Hypothalamus (tissue), 51 donors: ENCODE data around the gene PEX19.
"Not testable (repeated sequence)": the region's sequence is repeated elsewhere in the genome, so short reads cannot be mapped to it uniquely, and the experiment has no call there.

ENCODE experiments used
- DNase-seq, 51 donors: peaks; one replicate each; lab custom pipeline; 2025; lab: John Stamatoyannopoulos, UW

The PEX19 gene, protein sequence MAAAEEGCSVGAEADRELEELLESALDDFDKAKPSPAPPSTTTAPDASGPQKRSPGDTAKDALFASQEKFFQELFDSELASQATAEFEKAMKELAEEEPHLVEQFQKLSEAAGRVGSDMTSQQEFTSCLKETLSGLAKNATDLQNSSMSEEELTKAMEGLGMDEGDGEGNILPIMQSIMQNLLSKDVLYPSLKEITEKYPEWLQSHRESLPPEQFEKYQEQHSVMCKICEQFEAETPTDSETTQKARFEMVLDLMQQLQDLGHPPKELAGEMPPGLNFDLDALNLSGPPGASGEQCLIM

DNA sequence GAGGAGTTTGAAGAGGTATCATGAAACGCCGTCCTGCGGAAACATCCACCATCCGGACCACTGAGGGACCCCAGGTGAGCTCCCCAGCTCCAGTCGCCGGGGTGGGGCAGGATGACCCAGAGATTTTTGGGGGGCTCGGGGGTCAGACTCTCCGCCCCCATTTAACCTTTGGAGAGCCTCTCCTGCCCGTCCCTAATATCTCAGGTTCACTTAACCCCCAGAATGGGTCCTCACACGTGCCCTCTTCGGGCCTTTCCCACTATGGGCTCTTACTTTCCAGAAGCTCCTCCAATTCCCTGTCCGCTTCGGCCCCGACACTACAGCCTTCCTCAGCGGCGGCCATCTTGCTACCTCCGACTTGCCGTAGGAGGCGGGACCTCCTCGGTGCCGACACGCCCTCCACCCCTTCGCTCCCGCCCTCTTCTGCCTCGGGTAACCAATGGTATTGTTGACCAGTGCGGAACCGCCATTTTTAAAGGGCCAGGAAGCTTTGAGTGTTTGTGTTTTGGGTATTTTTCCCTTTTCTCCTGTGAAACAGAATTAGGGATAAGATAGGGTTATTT, at the start of gene PEX19:
TSS of gene PEX19 (minus strand) at position 352 of the 563 bp plus-strand sequence. CDS start at position 343, 9 bp downstream.
- DNase-seq, result peak; percentile 43 to 96 (median 87)

DNA sequence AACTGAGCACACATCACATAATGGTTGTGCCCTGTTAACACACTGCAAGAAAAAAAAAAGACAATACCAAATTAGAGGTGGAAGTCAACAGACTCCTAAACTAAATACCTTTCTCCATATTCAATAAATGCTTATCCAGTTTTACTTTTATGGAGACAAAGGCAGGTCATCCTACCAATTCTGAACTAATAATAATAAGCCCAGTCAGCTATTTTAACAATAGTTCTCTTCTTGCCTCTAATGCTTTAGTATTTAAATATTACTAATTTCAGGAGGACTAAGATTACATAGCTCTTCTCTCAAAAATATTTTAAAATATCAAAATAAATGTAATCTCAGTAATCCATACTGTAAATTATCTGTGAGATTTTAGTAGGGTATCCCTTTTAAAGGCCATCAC, 47.6 kb upstream of the PEX19 start:
- DNase-seq, result no peak

DNA sequence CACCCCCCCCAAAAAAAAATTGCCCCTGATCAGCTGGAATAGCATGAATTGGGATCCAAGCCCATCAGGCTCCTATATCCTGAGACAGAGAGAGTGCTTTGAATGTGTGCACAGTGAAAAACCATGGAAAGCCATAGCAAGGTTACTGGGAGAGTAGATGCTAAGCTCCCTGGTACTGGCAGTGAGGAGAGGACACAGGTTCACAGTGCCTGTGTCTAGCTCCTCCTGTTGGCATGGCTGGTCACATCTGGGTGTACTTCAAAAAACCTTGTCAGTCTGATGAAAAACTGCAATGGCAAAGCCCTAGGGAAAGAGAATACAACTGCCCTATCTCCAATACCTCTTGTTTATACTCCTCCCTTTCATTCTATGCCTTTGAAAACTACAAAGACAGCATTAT, 45.2 kb upstream of the PEX19 start:
- no peak for DNase-seq

DNA sequence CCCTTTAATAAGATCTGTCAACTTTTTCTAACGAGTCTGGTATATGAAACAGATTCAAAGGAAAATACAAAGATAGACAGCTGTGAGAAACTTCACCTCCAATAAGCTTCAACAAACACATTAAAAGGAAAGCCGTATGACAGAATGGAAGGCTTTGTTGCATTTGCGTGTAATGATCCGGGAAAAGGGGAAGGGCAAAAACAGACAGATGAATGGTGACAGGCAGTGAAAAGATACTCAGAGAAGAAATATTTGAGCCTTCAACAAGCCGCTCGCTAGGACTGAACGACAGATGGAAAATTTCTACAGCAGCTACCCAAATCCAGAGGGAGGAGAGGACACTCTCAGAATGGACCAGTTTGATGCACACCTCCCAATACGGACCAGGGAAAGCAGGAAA, 43.3 kb upstream of the PEX19 start:
- DNase-seq, result peak in 5 of 51 donors; percentile 24 to 71 (median 28)

DNA sequence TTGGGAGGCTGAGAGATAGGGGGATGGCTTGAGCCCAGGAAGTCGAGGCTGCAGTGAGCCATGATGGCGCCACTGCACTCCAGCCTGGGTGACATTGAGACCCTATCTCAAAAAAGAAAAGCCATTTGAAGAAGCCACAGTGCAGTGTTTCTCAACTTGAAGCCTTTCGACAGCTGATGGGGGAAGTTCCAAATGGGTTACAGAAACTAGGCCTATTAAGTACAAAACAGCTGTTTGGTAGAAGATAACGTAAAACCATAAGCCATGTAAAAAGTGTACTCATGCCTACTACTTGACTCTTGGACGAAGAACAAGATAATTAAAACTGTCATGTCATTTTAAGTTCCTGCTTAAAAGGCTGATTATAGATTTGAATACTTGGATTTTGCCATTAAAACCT, 41.5 kb upstream of the PEX19 start:
- no peak for DNase-seq

DNA sequence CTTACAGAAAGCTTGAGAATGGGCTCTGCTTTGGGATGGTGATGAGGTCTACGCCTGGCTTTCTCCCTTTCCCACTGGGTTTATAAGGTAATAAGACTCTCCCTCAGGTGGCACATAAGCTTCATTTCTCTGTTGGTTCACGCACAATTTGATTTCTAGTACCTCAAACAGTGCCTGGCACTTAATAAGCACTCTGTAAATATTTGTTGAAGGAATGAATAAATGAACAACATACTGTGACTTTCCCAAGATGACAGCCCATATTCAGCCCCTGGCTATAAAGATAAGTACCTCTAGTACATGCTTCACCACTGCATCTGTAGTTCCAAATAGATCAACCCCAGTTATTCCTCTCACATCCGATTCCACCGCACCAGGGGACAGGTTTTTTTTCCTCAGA, 40.3 kb upstream of the PEX19 start:
- no peak for DNase-seq

DNA sequence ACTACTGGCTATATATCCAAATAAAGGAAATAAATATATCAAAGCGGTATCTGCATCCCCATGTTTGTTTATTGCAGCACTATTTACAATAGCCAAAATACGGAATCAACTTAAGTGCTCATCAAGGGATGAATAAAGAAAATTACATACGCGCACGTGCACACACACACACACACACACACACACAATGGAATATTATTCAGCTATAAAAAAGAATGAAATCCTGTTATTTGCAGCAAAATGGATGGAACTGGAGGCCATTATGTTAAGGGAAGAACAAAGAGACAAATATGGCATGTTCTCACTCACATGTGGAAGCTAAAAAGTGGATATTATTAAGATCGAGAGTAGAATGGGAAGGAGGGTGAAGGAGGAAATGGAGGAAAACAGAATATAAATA, 37.9 kb upstream of the PEX19 start:
- no peak for DNase-seq

DNA sequence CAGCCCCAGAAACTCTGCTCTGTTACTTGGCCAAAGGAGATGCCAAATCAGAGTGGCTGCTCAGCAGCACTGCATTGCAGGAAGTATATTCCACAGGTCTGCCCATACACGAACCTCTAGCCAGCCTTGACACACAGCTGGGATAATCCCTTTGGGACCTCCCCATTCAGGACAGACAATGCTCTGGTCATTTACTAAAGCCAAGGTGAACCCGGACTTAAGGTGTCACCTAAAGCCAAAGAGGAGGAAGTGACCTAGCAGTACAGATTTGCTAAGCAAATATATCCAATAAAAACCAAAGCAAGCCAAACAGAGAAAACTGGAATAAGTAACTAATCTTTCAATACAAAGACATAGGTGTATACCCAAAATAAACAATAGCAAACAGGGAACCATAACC, 30.4 kb upstream of the PEX19 start:
- DNase-seq, result no peak

DNA sequence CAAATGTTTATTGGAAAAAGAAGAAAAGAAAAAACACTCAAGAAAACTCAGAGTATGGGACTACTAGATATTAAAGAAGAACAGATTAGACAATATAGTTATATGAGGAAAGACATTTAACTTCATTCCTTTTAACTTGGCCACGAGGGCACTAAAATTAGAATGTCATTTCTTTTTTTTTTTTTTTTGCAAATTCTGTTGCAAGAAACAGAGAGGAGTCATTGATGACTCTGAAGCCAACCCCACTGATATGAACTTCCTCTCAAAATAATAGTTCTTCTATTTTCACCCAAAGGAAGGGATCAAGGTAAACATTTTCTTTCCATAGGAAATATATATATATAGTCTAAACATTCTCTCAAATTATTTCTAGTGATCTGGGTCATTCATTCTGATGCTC, 24.6 kb upstream of the PEX19 start:
- no peak for DNase-seq

DNA sequence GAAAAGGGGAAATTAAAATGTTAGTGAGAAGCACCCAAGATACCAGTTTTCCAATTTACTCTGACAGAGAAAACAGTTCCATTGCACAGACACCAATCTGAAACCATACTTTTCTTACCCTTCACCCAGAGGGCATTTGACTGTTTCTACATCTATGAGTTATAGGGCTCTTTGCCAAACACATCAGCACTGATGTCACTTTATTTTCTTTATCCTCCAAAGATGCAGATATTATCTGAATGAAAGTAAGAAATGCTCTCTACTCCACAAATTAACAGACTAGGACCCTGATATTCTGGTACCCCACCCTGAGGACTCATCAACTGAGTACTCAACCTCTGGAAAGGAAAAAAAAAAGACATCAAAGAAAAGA, 24.2 kb upstream of the PEX19 start:
- no peak for DNase-seq

DNA sequence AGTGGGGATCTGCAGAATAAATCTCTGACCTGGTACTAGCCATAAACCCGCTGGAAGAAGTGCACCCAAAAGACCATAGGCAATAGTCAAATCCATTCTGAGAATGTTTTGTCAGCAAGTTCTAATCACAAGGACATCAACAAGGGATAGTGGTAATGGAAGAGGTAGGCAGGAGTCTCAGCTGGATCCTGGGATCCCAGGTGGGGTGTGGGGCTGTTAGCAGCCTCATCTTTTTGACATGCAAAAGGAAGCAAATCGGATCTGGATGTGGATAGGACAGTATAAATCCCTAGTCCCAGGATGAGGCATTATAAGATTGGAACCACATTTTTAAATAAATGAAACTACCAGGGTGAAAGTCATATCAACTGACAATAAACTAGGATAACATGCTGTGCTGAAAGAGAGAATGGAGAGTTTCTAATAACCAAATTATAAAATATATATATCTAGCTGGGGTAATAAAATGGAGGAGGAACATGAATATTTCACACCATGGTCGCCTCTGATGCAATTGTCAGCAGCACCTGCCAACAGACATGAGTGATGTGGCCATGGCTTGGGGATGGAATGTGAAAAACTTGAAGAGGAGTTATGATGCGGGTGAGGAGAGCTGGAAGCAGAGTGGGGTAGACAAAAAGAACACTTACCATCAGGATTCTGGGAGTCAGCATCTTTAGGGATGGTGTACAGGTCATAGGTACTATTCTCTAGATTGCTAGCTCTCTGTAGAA, 23.7 kb upstream of the PEX19 start:
- no peak for DNase-seq

DNA sequence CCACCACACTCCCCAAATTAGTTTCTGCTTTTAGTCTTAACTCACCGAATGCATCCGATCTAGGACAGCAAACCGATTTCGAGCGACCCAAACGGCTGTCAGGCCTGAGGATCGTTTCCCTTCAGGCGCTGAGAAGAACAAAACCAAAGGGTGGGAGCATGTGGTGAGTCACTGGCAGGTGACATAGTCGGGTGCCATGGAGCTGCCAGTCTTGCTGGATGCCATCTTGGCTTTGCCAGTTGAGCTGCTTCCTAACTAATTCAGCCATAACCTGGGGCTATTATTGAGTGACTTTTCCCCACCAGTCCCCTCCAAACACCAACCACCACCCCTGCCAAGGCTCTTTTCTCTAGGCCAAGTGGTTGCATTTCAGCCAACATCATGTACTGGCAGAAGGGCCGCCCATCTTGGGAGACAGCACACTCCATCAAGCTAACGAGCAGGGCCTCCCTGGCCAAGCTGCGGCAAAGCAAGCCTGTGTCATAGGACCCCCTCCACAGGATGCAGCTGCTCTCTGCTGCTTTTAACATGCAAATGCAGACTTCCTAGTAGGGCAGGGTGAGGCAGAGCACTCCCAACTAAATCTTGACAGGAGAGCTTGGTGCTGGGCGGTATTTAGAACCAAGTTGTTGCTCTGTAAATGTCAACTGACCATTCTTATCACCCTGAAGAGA, 22.3 kb upstream of the PEX19 start:
- no peak for DNase-seq

DNA sequence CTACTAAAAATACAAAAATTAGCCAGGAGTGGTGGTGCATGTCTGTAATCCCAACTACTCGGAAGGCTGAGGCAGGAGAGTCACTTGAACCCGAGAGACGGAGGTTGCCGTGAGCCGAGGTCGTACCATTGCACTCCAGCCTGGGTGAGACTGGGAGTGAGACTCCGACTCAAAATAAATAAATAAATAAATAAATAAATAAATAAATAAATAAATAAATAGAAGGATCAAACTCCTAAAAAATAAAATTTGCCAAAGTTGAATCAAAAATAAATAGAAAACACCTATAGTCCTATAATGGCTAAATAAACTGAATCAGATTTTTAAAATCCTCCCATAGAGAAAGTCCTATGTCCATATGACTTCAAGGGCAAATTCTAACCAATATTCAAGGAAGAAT, 15.2 kb upstream of the PEX19 start:
- no peak for DNase-seq

DNA sequence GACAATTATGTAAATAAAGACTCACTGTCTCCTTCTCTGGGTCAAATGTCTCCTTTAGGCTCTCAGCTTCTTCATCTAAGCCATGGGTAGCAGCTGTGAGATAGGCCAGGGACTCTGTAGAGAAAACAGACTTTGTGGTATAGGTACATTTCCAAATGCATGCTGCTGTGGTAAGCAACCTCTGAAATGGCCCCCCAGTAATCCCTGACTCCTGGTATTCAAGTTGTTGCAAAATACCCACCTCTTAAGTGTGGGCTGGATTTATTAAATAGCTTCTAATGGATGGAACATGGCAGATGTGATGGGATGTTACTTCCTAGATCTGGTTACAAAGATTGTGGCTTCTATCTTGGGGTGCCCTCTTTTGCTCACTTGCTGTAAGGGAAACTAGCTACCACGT, 11.1 kb upstream of the PEX19 start:
- no peak for DNase-seq

DNA sequence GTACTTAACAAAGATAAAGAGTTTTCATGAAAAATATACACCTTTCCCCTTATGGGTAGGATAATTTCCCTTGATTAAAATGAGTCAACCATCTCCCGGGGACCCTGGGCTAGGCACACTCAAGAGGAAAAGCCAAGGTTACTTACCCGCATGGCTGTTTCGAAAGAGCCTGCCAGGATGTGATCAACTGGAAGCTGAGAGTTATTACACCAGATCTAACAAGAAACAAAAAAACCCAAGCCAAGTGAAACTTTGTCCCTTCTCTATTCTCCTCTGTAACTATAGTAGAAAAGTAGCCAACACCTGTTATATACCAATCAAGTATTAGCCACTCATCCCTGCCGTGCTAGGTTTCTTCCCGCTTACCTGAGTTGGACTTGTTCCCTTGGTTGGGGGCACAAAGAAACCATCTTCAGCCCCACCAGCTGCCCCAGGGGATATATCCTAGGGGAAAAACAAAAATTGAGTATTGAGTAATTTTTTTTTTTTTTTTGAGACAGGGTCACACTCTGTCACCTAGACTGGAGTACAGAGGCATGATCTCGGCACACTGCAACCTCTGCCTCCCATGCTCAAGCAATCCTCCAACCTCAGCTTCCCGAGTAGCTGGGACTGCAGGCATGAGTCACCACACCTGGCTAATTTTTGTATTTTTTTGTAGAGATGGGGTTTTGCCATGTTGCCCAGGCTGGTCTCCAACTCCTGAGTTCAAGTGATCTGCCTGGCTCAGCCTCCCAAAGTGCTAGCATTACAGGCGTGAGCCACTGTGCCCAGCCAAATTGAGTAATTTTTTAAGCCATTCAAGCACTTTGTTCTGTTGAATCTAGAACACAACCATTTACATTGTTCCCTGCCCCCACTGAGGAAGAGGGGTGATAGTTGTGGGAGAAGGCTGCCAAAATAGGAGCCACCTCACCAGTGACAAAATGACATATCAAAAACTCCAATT, 8.4 kb upstream of the PEX19 start:
- DNase-seq, result no peak

DNA sequence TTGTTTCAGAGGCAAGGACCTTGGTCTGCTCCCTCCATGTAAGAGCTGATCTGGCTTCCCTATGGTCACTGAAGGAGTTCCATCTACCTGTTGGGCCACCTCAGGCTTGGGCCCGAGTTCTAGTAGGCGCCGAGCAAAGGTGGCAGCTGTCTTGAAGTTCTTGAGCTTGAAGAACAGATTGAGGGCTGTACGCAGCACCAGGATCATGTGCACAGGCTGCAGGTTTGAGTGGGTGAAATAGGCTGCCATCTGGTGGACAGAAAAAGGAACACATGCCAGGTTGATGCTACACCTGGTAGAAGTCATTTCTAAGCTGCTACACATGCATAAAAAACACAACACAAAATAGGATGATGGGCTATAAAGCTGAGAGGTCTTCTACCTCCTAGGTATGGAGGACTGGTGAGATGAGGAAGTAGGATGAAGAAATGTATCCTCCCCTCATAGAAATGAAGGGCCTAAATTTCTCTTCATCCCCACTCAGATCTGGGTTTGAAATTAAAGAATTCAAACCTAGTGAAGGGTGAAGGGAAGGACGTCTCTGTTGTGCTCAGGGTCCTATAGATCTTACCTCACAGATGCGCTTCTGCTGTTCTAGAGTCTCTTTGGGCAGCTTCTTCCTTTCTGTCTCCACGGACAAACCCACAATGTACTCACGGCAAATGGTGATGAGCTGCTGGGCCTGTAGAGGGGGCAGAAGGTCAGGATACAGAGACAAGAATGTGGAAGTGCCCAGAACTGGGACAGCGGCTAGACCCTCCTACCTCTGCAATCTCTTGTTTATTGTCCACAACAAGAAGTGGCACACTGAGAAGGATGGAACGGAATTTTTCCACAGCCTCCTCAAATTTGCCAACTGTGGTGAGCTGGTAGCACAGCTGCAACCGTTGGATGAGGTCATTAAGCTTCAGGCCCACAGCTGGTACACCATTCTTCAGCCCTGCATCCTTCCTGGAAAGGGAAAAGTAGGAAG, 6.6 kb upstream of the PEX19 start:
- peak in 39 of 51 donors; percentile 2 to 74 (median 34) for DNase-seq

DNA sequence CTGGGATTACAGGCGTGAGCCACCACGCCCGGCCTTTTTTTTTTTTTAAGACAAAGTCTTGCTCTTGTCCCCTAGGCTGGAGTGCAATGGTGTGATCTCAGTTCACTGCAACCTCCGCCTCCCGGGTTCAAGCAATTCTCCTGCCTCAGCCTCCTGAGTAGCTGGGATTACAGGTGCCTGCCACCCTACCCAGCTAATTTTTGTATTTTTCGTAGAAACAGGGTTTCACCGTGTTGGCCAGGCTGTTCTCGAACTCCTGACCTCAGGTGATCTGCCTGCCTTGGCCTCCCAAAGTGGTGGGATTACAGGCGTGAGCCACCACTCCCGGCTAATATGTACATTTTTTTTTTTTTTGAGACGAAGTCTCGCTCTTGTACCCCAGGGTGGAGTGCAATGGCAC, 2.8 kb upstream of the PEX19 start:
- DNase-seq, result not testable (repeated sequence)

DNA sequence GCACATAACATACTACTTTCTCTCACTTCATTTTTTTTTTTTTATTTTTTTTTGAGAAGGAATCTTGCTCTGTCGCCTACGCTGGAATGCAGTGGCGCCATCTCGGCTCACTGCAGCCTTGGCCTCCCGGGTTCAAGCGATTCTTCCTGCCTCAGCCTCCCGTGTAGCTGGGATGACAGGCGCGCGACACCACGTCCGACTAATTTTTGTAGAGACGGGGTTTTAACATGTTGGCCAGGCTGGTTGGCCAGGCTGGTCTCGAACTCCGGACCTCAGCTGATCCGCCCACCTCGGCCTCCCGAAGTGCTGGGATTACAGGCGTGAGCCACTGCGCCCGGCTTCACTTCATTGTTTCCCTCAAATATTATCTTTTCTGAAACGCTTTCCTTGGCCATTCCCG, 573 bp upstream of the PEX19 start:
- DNase-seq, result no peak

DNA sequence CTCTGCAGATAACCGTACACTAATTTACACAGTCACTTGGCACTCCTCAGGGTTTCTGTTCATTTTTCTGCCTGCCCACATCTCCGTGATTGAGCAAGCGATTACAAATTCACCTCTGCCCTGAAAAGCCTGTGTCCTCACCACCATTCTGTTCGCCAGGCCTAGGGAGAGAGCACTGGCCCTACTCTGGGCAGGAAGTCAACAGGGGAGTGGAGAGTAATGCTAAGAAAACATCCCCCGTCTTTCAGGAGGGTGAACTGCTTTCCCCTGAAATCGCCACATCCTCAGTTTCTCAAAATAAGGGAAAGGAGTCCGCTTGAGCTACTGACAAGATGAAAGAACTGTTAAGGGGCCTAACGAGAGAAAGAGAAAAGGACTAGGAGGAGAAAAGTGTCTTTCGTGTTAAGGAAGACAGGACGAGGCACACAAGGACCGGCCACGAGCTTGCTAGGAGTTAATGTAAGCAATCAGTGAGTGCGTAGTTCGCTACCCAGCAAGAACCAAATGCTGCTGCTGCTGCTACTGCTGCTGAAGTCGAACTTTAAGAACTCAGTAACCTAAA, 632 bp downstream of the PEX19 start:
- peak in 1 of 51 donors; percentile 70 for DNase-seq
